HG03097 (cell line): ENCODE measurements around the gene CDH2.

Source experiments
- ATAC-seq: cut with Tn5 transposase; IDR thresholded peaks from one replicate; pipeline ENCODE4 v1.9.1; 2021; ENCODE audit not compliant: unreplicated experiment, low FRiP score

The CDH2 gene

DNA sequence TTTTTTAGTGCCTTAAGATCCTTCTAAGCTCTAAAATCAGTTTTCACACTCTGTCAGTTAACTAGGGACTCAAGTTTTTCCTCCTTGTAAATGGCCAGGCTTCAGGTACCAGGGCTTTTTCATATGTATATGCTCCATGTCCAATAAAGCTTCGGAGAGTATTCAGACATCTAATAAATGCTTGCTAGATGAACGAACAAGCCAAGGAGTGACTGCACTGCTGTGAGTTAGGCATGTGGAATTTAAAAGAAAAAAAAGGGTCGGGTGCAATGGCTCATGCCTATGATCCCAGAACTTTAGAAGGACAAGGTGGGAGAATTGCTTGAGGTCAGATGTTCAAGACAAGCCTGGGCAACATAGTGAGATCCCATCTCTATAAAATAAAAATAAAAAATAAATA is 81.9 kb downstream of the CDH2 start:
- no peak for ATAC-seq

DNA sequence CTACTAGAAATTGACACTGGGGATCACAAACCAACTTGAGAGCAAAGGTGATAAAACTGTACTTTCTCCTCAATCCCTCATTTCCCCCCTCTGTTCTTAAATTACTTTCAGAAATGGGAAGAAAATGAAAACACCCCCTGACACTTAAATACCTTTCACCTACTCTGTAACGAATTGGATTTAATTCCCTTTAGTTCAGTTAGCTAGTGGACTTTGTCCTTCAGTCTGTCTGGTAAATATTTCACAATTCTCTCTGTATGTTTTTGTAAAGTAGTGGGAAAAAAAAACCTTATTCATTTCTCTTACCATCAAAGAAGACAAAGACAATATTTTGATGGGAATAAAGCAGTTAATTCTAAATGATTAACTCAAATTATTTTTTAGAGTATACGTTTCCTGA is 85.7 kb downstream of the CDH2 start:
- no peak for ATAC-seq

DNA sequence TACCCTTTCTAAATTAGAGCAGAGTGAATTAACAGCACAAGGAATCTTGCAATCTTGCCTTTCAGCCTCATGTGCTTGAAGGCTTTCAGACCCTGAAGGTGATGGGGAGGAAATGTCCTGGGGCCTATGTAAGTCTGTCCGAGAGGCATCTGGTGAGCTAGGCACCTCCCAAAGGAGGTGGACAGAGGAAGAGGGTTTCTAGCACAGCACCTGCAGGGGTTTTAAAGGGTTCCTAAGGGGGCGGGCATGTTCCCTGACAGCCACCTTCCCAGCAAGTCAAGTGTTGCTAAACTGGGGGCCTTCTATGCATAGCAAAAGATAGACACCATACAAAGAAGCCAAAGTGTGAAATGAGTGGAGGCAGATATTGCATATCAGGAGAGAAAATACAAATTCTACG is 88.5 kb downstream of the CDH2 start:
- no peak for ATAC-seq

DNA sequence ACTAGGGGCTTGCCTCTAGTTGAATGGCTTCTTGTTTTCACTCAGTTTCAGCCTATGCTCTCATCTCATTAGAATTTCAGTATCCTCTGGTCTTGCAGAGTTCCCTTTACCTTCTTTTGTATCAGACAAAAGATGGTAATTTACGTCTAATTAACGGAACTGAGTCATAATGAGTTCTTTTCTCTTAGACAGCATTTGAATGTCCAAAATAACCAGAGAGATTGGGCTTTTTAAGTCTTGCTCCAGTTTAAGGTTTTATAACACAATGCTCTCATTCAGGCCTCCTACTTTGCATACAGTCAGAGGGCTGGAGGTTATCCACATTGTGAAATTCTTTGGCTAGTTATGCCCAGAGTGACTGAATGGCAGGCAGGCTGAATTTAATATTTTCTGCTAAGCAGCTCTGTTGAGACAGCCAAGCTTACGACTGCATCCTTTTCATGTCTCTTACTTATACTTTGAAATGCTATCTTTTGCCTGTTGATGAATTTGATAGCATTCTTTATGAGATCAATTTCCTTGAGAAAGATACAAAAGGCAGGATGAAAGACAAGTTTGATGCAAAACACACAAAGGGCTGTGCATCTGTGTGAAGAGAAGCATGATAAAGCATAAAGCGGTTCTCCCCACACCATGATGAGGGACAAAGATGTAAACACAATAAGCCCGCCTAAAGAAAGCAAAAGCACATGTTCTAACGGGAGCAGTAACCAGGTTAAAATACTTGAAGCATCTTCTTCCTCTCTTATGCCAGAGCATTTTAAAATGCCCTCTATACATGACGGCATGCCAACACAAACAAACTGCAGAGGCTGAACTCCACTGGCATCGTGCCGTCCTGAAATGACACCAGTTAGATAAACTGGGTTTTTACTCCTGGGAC is 90.0 kb downstream of the CDH2 start:
- ATAC-seq, result no peak

DNA sequence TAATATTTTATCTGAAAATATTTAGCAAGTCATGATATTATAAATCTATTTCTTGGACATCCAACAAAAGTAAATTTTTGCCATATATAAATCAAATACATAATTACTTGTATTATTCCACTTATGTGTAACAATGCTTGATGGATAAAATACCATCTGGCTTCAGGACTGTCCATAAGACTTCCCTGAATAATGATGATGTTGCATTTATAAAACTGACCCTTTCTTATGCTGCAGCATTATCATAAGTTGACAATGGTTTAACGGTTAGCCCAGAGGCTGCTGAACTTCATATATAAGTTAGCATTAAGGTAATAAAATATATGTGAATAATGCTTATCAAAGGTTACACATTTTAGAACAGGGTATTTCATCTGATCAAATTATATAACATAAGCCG is 95.4 kb downstream of the CDH2 start:
- no peak for ATAC-seq

DNA sequence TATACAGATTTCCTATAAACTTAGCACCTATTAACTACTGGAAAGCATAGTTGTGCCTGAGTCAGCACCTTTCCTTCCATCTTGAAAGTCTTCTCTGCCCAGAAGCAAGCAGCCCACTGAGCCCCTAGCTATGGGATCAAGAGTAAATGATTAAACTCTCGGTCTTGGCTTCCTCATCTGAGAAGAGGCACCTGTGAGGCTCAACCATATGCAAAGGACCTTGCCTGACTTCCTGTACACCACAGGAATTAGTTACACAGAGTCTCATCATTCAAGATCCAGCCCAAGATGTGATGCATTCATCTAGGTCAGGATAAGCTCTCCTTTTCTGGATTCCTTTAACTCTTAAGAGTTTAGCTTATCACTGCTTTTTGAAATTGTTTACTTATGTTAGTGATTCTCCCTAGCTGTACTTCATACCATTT is 96.0 kb downstream of the CDH2 start:
- ATAC-seq, result no peak

DNA sequence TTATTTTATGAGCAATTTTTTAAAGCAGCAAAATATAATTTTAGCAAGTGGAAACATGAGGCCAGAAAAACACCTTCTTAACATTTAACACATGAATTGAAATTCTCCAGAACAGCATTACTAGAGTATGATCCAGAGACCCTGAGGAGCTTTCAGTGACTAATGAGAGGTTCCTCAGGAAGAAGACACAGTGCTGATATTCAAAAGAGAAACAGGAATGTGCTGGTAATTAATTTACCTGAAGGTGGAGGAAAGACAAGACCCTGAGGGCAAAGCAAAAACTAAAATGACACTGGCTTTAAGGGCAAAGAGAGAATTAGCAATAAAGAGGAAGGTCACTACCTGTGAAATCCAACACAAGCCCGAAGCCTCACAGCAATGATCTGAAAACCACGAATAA is 97.0 kb downstream of the CDH2 start:
- ATAC-seq, result no peak

DNA sequence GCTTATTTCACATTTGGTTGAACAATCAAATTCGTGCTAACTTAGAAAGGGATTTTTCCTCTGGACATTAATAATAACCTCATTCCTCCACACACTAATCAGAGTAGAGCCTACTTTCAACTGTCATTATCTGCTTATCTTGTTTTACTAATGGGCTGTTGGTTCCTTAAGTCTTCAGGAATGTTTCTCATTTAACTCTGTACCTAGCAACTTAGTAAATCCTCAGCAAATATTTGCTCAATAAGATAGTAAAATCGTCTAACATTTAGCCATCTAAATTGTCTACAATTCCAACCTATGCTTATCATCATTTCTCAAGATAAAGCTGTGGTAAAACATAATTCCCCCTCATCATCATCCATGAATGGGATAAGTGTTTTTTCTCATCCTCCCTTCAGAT is 98.1 kb downstream of the CDH2 start:
- no peak for ATAC-seq

DNA sequence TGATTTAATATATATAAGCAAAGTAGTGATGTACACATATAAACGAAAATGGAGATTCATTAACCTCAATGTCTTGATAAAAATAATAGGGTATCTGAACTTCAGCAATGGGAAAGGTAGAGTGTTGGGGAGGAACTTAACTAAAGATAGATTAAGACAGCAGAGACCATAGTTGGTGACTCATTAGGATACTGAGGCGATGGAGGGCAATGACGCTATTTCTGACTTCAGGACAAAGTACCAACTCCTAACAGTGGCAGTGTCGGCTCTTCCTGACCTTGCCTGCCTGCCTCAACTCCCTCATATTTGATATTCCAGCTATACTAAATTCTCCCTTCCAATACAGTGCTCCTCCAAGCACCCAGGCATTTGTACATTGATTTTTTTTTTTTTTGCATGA is 98.6 kb downstream of the CDH2 start:
- ATAC-seq, result no peak

DNA sequence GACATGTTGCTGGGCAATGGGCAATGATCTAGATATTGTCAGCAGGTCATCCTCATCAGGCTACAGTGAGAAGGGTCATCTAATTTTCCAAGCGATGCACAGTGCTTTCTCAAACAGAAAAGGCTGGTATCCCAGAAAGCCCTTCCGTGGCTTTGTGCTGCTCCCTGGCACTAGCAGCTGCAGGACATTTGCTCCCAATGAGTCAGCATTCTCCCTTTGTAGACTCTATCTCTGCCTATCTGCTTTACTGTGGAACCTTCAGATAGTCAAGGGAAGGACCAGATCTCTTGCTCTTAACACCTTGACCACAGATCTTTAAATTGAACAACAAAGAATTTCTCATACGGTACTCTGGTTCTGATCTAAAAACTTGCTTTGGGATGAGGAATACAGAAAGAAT is 101.4 kb downstream of the CDH2 start:
- no peak for ATAC-seq

DNA sequence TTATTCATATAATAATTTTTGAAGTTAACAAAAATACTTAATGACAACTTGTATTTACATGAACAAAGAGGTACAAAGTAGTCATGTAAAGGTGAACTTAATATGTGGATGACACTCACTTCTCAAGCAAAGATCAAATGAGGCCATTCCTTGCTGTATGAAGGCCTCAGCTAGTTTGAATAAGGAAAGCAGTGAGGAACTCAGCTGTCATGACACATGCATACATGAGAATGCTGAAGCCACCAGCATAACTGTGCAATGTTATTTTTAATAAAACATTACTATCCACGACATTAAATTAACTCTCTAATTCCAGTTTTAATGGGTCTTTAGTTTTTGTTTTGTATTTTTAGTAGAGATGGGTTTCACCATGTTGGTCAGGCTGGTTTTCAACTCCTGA is 102.9 kb downstream of the CDH2 start:
- no peak for ATAC-seq

DNA sequence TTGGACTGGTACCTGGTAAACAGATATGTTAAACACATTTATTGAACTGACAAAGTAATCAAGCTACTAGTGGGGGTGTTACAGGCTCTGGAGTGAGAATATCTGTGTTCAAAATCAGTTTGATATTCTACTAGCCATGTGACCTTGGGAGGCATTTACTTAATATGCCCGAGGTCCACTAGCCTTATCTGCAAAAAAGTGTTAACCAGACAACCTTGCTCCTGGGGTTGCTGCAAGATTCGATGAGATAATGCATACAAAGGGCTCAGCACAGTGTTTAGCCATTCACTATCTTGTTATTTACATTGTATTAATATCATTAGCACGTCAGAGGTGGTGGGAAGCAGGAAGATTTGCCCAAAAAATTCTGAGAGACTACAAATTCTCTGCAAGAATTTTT is 103.3 kb downstream of the CDH2 start:
- ATAC-seq, result no peak

DNA sequence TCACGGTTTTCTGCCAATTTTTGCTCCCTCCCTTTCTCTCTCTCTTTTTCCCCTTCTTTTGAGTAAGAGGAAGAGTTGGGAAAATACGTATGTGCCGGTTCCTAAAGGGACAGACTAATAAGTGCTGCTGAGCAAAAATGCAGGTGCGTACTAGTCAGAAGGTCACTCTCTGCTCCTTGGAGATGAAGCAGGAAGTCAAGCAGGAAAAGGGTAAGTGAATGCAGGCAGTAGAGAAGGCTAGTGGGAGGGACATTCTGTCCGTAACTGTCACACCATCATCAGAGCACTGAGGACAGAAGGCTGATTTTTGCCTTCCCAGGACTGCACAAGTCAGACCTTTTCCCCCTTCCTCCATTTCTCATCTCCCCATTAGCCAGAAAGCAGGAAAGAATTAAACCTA is 105.7 kb downstream of the CDH2 start:
- no peak for ATAC-seq

DNA sequence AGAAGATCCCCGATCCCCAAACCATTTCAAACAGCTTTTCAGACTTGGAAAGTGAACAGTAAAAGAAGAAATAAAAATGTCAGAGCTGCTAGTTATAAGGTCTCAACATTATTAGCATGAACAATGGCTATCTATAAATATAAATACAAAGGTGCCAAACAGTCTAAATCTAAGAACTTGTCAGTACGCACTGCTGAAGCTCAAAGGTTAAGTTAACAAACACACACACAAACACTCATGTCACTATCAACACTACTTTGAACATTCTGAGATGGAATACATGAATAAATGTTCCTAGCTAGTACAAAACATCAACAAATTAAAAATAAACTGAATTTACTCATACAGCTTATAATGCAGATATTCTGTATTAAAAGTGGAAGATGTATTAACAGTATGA is 108.7 kb downstream of the CDH2 start:
- ATAC-seq, result no peak

DNA sequence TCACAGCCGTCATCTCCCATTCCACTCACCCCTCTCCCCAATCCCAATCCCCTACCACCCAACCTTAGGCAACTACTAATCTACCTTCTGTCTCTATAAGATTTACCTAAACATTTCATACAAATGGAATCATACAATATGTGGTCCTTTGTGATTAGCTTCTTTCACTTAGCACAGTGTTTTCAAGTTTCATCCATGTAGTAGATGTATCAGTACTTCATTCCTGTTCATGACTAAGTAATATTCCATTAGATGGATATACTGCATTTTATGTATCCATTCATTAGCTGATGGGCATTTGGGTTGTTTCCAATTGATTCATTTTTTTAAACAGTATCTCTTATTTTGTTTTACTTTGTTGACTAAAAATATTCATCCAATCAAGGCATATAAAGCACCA is 109.6 kb downstream of the CDH2 start:
- no peak for ATAC-seq

DNA sequence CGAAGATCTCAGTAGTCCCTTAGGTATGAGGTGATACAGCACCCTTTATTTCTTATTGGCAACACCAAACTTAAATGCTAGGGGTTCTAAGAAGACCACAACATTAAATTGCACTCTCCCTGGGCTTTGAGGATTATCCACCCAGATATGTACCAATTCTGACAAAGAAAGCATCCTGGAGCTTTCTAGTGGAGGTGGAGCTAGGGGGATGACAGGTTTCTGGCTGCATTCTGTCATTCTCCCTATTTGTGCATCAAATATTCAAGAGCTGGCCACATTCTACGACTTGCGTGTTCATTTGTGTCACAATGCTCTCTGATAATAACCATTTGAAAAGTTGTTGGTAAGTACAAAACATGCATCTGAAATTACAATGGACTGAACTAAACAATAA is 111.1 kb downstream of the CDH2 start:
- ATAC-seq, result no peak

DNA sequence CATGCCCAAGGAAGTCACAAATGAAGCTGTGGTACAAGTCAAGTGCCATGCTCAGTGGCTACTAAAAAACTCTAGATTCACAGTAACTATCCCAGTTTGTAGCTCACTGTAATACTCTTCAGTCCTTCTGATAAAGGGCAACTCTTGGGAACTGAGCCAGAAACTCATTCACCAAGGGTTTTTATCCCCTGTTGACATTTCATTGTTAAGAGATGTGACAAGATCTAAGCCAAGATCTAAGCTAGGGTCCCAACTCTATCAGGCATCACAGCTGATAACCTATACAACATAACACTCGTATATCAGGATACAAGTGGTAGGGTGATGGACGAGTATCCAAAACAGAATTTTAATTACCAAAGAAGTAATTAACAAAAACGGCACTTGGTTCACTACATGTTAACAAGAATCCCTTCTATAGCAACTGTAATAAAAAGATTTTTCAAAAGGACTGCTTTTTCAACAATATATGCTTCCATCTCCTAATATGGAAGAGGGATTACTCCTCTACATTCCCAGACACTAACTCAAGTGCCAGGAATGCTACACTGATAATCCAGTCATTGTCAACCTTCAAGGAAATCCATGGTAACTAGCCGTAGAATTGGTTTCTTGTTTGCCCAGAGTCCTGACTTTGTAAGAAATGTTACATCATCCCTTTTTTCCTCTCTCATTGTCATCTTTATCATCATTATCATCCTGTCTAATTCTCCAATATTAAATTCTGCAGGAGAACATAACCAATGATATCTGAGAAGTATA is 111.7 kb downstream of the CDH2 start:
- ATAC-seq, result no peak

DNA sequence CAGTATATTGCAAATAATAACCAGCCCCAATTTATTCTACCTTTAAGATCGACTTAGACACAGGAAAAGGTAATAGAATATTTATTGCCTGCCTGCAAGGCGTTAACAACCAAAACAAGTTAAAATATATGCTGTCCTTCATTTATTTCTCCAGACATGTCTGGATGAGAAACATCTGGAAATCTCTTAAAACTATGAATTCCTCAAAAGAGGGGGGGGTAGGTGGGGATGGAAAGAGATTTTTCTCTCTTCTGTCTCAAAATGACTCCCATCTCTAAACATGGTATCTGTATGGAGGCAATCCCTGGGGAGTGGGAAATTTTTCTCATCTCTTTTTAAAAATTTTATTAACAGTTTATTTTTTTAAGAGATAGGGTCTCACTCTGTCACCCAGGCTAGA is 113.0 kb downstream of the CDH2 start:
- no peak for ATAC-seq

DNA sequence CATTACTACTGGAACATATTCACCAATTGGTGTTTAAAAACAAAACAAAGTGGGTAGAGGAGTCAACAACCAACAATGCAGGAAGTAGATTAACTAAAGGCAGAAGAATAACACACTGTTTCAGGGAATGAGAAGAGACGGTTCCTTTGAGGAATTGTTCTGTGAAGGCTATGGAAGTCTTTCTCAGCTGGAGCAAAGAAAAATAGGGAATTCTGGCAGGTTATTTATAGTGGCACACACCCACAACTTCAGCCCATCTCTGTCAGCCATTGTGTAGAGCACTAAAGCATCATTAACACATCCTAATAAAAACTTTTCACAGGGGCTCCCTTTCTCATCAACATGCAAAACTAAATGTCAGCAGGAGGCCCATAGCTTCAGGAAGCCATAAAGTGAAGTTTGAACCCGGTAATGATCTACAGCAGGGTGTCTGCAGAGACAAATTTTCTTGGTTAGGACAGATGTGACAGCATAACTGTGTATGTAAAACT is 113.6 kb downstream of the CDH2 start:
- ATAC-seq, result no peak

DNA sequence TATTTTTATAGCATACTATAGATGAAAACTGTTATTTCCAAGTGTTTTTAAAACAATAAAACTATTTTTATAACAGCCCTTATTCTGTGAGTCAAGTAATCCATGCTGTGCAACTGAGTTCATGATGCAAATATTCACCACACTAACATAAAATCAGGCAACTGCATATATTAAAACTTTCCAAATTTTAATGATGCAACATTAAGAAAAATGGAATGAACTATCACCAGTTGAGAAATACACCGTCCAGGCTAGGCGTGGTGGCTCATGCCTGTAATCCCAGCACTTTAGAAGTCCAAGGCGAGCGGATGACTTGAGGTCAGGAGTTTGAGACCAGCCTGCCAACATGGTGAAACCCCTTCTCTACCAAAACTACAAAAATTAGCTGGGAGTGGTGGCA is 114.5 kb downstream of the CDH2 start:
- ATAC-seq, result no peak

DNA sequence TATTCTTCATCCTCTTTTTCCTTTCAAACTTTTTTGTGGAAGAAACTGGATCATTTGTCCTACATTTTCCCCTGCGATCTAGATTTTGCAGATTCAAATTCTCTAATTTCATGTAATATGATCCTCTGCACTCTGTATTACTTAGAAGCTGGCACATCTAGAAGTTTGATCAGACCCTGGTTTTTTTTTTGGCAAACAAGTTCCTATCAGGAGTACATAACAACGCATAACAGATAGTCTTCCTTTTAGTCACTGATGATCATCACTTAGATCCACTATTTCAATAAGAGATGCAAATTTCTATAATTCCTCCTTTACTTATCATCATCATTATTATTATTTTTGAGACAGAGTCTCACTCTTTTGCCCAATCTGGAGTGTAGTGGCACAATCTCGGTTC is 117.1 kb downstream of the CDH2 start:
- no peak for ATAC-seq

DNA sequence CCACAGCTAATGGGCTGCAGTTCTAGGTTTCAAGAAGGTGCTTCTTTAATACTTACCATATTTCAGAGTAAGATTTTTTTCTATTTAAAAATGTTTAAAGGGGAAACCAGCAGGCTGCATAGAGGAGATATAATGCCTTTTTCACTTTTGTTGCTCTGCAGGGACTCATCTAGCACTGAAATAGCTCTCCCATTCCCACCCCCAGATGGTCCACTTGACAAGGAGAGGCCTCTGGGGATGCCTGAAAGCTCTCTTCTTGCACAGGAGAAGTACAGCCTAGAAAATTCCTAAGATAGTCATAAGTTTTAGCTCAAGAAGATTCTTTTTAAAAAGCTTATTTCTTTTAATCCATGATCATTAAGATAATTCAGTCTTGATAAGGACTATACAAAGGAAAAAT is 126.4 kb downstream of the CDH2 start:
- no peak for ATAC-seq
